Measurements from ENCODE around the gene LPCAT4.
"Not testable (repeated sequence)": the region's sequence is repeated elsewhere in the genome, so short reads cannot be mapped to it uniquely, and the experiment has no call there.

Gene LPCAT4

GRCh38 chr15:34362047-34362773 lies 4.8 kb downstream of the LPCAT4 start:
- no peak for DNase-seq (ENCODE audit: low spot score)

- no peak for DNase-seq (ENCODE audit: low spot score)
Measured at GRCh38 chr15:34361278-34361677, 5.7 kb downstream of the LPCAT4 start.

GRCh38 chr15:34360298-34360697 lies 6.7 kb downstream of the LPCAT4 start:
- no peak for DNase-seq (ENCODE audit: low spot score)

- DNase-seq (ENCODE audit: low spot score) = no peak
Measured at GRCh38 chr15:34359416-34359815, 7.6 kb downstream of the LPCAT4 start.

- no peak for DNase-seq (ENCODE audit: low spot score)
Measured at GRCh38 chr15:34358948-34359347, 8.0 kb downstream of the LPCAT4 start.

GRCh38 chr15:34358367-34358766 lies 8.6 kb downstream of the LPCAT4 start:
- no peak for DNase-seq (ENCODE audit: low spot score)

GRCh38 chr15:34357653-34358052 lies 9.3 kb downstream of the LPCAT4 start:
- no peak for DNase-seq (ENCODE audit: low spot score)

GRCh38 chr15:34355241-34355640 lies 11.8 kb downstream of the LPCAT4 start:
- DNase-seq (ENCODE audit: low spot score) = no peak

GRCh38 chr15:34354286-34354685 lies 12.7 kb downstream of the LPCAT4 start:
- no peak for DNase-seq (ENCODE audit: low spot score)

- DNase-seq (ENCODE audit: low spot score) = no peak
Measured at GRCh38 chr15:34353627-34354026, 13.4 kb downstream of the LPCAT4 start.

- DNase-seq (ENCODE audit: low spot score) = not testable (repeated sequence)
Measured at GRCh38 chr15:34352996-34353395, 14.0 kb downstream of the LPCAT4 start.

- DNase-seq (ENCODE audit: low spot score) = no peak
Measured at GRCh38 chr15:34349769-34350168, 17.2 kb downstream of the LPCAT4 start.

GRCh38 chr15:34348735-34349300 lies 18.2 kb downstream of the LPCAT4 start:
- no peak for DNase-seq (ENCODE audit: low spot score)

GRCh38 chr15:34347951-34348638 lies 18.9 kb downstream of the LPCAT4 start:
- no peak for DNase-seq (ENCODE audit: low spot score)

GRCh38 chr15:34342737-34343575 lies 24.0 kb downstream of the LPCAT4 start, which contains the start of the genes NOP10 and NUTM1:
TSS of gene NOP10 (minus strand) at chr15:34343136. CDS start at chr15:34343073, 63 bp downstream.
TSS of gene NUTM1 (plus strand) at chr15:34343315. CDS start at chr15:34343697, 382 bp downstream.
- DNase-seq (ENCODE audit: low spot score) = peak; percentile 92

- DNase-seq (ENCODE audit: low spot score) = not testable (repeated sequence)
Measured at GRCh38 chr15:34342213-34342736, 24.7 kb downstream of the LPCAT4 start.

GRCh38 chr15:34341381-34342212 lies 25.4 kb downstream of the LPCAT4 start:
- DNase-seq (ENCODE audit: low spot score) = no peak

GRCh38 chr15:34339946-34340345 lies 27.1 kb downstream of the LPCAT4 start:
- no peak for DNase-seq (ENCODE audit: low spot score)

GRCh38 chr15:34338347-34338746 lies 28.6 kb downstream of the LPCAT4 start:
- DNase-seq (ENCODE audit: low spot score) = no peak

GRCh38 chr15:34337557-34338306 lies 29.3 kb downstream of the LPCAT4 start, which contains the start of gene SLC12A6:
TSS of gene SLC12A6 (minus strand) at chr15:34337781. CDS start at chr15:34336680, 1,101 bp downstream.
- peak; percentile 95 for DNase-seq (ENCODE audit: low spot score)
